SIG-M5 treated with dmso at 0.1 percent for 504 hours (cell line): ENCODE measurements around the gene CHCHD4.
A peak's percentile ranks its signal among the peaks of the same experiment; 100 is the strongest.

Experiments used
- DNase-seq: peaks from one replicate; lab custom pipeline; 2025; ENCODE audit not compliant: unreplicated experiment; lab: John Stamatoyannopoulos, UW

The CHCHD4 gene

DNA sequence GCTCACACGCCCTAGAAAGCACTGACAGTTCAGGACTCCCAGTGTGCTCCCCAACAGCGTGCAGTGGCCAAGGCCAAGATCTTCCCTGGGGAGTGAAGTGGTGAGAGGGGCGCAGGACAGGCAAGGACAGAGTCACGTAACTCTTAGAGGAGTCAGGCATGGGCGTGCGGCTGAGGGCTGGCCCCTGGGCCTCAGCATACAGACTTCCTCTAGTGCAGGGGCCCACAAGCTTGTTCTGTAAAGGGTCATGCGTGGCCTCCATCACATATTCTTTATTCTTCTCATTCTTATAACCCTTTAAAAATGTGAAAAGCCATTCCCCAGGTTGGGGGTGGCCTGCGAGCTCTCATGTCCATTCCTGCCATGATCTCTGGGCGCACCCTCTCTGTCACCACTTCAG lies 25.4 kb upstream of the CHCHD4 start:
- DNase-seq, result no peak

GRCh38 chr3:14148041-14148985 lies 23.6 kb upstream of the CHCHD4 start:
- no peak for DNase-seq

DNA sequence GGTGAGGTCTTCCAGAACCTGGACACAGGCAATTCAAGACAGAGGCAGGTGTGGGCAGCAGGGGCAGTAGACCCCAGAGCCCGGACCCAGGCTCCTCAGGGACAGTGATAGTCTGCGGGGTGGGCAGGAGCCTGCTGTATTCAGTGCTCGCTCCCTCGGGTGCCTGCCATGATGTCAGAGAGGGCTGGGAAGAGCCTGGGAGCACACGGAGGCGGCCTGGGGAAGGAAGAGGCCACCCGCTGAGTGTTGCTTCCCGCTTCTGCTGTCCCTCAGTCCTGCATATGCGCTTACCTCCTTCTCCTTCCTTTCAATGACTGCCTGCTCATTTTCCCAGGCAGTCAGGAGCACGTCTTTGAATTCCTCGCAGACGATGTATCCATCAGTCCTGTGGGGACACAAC lies 22.9 kb upstream of the CHCHD4 start:
- no peak for DNase-seq

DNA sequence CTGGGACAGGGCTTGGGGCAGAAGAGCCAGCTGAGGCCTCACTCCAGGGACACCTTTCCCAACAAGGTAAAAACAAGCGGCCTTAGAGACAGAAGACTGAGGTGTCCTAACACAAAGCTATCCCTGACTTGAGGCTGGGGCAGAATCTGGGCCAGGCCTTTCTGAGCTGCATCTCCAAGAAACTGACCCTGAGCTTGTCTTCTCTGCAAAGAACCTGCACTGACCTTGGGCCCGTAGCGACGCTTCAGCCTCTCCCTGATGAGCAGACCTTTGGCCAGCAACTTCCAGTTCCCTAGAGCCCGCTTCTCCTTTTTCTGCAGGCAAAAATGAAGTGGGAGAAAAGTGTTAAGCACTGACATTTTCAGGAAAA lies 22.4 kb upstream of the CHCHD4 start:
- DNase-seq, result no peak

GRCh38 chr3:14146381-14147065 lies 21.9 kb upstream of the CHCHD4 start:
- DNase-seq, result no peak

GRCh38 chr3:14145670-14146380 lies 21.2 kb upstream of the CHCHD4 start:
- no peak for DNase-seq

- no peak for DNase-seq
Measured at GRCh38 chr3:14145236-14145635, 20.6 kb upstream of the CHCHD4 start.

GRCh38 chr3:14144423-14145075 lies 19.9 kb upstream of the CHCHD4 start:
- DNase-seq, result peak; percentile 98

- peak; percentile 27 for DNase-seq
Measured at GRCh38 chr3:14143271-14144225, 18.9 kb upstream of the CHCHD4 start.

- DNase-seq, result no peak
Measured at GRCh38 chr3:14142567-14143270, 18.0 kb upstream of the CHCHD4 start.

DNA sequence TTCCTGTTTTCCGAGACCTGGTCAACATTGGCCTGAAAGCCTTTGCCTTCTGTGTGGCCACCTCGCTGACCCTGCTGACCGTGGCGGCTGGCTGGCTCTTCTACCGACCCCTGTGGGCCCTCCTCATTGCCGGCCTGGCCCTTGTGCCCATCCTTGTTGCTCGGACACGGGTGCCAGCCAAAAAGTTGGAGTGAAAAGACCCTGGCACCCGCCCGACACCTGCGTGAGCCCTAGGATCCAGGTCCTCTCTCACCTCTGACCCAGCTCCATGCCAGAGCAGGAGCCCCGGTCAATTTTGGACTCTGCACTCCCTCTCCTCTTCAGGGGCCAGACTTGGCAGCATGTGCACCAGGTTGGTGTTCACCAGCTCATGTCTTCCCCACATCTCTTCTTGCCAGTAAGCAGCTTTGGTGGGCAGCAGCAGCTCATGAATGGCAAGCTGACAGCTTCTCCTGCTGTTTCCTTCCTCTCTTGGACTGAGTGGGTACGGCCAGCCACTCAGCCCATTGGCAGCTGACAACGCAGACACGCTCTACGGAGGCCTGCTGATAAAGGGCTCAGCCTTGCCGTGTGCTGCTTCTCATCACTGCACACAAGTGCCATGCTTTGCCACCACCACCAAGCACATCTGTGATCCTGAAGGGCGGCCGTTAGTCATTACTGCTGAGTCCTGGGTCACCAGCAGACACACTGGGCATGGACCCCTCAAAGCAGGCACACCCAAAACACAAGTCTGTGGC lies 17.1 kb upstream of the CHCHD4 start:
- no peak for DNase-seq

GRCh38 chr3:14141144-14141543 lies 16.5 kb upstream of the CHCHD4 start:
- DNase-seq, result no peak

DNA sequence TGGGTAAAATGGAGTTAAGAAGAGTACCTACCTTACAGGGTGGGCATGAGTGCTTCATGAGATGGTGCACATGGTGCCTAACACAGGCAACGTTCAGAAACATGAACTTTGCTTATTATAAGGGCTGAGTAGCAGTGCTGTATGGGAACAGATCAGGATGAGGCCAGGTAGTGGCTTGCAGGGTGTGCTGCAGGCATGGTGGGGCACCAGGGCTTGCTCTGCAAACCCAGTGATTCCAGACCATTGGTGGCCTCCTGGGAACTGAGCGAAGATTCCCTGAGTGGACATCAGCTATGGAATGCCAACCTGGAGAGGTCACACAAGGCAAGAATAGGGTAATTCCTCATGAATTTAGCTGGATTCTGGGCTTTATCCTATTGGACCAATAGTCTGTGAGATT lies 16.0 kb upstream of the CHCHD4 start:
- DNase-seq, result no peak

DNA sequence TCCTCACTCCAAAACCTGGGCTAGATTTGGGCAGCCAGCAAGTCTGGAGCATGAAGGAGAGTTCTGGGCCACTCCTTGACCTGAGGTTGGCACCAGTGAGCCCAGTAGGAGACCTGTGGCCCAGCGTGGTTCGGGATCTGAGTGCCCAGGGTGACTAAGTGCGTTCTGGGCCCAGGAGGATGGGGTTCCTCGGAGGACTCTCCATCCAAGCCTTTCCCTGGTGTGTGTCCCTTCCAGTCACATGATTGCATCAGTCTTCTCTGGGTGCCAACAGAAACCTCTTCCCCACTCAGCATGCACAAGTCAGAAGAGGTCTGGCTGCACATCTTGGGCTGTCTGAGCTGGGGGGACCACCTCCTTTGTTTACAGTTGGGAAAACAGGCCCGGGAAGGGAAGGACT lies 15.1 kb upstream of the CHCHD4 start:
- DNase-seq, result no peak

- DNase-seq, result no peak
Measured at GRCh38 chr3:14138878-14139655, 14.4 kb upstream of the CHCHD4 start.

DNA sequence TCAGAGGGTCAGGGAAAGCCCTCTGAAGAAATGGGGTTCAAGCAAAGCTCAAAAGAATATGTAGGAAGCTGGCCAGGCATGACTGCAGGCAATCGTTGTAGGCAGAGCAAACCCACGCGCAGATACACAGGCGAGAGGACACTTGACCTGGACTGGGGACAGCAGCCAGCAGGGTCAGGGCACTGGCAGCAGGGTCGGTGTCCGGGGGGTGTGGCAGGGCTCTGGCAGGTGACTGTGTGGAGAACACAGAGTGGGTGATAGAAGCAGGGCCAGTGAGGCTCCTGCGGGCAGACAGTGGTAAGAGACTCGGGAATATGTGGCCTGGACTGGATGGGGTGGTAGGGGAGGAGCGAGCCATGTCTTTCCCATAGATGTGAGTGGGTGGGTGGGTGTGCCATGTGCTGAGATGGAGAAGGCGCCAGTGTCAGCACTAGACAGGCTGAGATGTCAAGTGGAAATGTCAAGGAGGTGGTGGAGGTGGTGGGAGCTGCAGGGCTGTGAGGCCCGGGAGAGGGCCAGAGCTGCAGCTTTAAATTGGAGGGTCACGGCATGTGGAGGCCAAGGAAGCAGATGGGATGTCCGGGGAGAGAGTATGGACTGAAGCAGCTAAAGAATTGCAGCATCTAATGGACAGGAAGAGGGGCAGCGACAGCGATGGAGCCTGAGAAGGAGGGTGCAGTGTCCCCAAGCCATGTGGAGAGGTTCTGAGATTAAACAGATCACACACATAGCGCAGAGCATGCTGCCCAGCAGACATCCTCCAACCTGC lies 13.6 kb upstream of the CHCHD4 start:
- DNase-seq, result no peak

DNA sequence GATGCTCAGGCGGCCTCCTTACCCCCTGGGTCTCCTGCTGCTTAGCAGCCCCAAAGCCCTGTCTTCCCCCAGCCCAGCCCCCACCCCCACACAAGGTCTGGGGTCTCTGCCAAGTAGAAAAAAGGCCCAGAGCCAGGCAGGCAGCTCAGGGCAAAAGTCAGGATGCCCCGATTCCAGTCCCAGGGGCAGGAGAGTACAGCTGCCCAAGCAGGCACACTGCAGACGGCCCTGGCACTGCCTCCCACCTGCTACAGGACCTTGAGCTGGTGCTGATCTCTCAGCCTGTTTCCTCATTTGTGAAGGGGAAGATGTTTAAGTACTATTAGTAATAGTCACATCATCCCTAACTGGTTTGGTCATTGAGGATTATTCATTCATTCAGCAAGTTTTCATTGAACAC lies 12.8 kb upstream of the CHCHD4 start:
- DNase-seq, result no peak
